NCI-H2227 (cell line): ENCODE measurements around the gene MAJIN.

ENCODE experiments used
- DNase-seq: peaks from one replicate; lab custom pipeline; 2025; ENCODE audit not compliant: unreplicated experiment; lab: John Stamatoyannopoulos, UW

The MAJIN gene

GRCh38 chr11:64933213-64933934 is 38.5 kb downstream of the MAJIN start:
- no peak for DNase-seq

- DNase-seq, result no peak
These were observed 39.6 kb downstream of the MAJIN start for GRCh38 chr11:64932324-64932723.

DNA sequence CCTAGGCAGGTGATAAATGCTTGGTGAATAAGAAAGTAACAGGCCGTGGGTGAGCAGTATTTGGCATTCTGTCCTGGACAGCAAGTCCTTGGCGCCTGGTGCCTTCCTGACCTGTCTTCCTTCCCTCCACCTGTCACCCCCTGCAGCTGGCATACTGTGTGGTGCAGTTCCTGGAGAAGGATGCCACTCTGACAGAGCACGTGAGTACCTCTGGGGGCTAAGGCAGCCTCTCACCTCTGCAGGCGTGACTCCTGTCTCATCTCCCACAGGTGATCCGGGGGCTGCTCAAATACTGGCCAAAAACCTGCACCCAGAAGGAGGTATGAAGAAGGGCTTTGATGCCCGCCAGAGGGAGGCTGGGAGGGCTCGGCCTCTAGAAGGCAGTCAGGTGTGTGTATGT is 40.6 kb downstream of the MAJIN start:
- no peak for DNase-seq

- no peak for DNase-seq
These were observed 41.6 kb downstream of the MAJIN start for GRCh38 chr11:64930340-64930739.

DNA sequence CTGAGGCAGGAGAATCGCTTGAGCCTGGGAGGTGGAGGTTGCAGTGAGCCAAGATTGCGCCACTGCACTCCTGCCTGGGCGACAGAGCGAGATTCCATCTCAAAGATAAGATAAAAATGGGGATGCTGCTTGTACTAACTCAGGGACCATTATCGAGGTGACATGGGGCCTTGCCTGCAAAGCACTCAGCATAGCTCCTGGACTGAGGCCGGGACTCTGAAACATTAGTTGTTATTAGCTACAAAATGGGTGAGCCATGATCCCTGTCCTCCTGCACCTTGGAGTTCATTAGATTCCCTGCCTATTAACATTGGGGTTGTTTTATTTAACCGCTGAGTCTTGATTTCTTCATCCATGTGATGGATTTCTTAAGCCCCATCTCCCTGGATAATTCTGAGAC is 42.3 kb downstream of the MAJIN start:
- no peak for DNase-seq

DNA sequence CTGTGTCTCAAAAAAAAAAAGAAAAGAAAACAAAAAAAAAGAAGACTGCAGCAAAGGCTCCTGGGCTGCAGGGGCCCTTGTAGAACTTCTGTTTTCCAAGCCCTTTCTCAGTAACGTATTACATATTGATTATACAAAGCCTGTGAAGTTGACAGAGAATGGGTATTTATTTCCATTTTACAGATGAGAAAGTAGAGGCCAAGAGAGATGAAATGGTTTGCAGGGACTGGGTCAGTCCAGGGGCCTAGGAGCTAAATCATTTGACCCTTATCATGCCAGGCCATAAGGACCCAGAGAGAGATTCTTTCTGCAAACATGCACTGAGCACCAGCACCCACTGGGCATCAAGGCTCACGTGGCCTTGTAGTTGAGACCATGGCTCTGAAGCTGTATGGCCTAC is 43.0 kb downstream of the MAJIN start:
- no peak for DNase-seq

DNA sequence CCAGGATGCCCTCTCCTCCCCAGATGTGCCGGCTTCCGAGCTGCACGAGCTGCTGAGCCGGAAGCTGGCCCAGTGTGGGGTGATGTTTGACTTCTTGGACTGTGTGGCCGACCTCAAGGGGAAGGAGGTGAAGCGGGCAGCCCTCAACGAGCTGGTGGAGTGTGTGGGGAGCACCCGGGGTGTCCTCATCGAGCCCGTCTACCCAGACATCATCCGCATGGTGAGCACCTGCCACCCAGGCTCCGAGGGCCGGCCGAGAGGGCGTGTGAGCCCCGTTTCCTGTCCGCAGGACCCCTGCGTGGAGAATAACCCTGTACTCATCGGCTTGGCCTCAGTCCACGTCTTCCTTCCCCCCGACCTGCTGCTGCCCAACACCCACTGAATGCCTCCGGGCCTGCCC is 45.2 kb downstream of the MAJIN start:
- no peak for DNase-seq

DNA sequence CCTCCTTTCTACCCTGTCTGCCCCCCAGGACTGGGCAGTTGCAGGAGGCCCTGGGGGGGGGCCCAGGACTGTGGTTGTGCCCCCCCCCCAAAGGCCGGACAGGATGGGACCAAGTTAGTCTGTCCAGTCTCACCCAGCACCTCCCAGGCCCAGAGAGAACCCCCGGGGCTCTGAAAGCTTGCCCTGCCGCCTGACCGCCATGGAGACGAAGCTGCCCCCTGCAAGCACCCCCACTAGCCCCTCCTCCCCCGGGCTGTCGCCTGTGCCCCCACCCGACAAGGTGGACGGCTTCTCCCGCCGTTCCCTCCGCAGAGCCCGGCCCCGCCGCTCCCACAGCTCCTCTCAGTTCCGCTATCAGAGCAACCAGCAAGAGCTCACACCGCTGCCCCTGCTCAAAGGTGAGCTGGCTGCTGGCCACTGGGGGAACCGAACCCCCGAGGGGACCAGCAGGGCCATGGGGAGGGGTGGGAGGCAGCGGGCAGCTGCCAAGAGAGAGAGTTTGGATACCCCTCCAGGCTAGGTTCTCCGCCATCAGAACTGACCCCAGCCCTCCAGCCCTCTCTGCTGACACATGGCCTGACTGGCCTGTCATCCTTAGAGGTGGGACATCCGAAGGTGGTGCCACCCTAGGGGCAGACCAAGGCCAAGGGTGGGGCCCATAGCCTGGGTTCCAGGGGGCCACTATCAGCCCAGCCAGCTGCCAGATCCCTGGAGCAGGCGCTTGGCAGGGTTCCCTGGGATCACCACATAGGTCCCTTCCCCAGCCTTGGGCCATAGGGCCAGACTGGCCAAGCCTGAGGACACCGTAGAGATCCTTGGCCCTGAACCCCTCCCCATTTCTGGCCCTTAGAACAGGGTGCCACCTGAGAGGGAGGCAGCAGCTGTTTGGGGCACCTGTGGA is 46.1 kb downstream of the MAJIN start:
- DNase-seq, result no peak

GRCh38 chr11:64924910-64925284 is 47.0 kb downstream of the MAJIN start:
- DNase-seq, result no peak

GRCh38 chr11:64923944-64924909 is 47.7 kb downstream of the MAJIN start, which contains the start of gene PPP2R5B:
Gene PPP2R5B, plus strand, starts transcription at chr11:64924689. Its CDS starts 1,046 bp downstream, at chr11:64925735.
- DNase-seq, result peak; percentile 89

GRCh38 chr11:64923151-64923661 is 48.7 kb downstream of the MAJIN start:
- no peak for DNase-seq

DNA sequence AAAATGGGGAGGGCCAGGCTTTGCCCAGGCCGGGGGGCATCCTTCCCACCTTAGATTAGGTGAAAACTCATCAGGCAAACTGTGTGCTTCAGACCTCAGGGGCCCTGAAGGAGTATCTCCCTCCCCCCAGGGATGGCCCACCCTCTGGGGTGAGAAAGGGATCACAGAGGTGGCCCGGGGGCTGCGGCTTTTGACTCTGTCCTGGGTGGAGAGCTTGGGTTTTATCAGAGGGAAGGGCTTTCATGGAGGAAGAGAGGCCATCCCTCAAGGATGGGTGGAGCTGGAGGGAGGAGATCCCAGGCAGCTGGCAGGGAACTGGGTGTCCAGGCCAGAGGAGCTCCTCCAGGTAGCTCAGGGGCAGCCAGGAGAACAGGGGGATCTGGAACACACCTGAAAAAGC is 50.5 kb downstream of the MAJIN start:
- no peak for DNase-seq

- DNase-seq, result no peak
These were observed 51.8 kb downstream of the MAJIN start for GRCh38 chr11:64920124-64920523.

GRCh38 chr11:64919627-64920026 is 52.3 kb downstream of the MAJIN start:
- DNase-seq, result no peak

DNA sequence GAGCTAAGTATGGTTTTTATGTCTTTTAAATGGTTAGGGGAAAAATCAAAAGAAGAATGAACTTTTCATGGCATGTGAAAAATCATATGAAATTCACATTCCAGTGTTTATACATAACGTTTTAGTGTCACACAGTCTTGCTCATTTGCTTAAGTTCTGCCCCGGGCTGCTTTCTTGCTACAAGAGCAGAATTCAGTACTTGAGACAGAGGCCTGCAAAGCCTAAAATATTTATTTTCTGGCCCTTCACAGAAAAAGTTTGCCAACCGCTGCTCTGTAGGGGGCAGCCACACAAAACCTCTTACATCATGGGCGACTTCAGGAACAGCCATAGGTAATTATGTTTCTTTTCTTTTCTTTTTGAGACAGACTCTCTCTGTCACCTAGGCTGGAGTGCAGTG is 53.9 kb downstream of the MAJIN start:
- DNase-seq, result no peak

DNA sequence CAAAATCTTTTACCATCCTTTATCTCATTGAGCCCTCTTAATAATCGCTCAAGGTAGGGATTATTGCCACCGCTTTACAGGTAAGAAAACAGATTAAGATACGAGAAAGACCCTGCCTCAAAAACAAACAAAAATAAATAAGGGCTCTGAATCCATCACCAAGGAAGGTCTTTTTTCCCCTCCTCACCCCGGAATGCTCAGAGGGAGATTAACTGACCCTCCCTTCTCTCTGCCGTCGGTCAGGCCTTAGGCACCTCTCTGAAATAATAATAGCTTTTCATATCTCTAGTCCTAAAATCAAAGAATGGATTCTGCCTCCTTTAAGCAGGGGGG is 54.3 kb downstream of the MAJIN start:
- DNase-seq, result no peak

DNA sequence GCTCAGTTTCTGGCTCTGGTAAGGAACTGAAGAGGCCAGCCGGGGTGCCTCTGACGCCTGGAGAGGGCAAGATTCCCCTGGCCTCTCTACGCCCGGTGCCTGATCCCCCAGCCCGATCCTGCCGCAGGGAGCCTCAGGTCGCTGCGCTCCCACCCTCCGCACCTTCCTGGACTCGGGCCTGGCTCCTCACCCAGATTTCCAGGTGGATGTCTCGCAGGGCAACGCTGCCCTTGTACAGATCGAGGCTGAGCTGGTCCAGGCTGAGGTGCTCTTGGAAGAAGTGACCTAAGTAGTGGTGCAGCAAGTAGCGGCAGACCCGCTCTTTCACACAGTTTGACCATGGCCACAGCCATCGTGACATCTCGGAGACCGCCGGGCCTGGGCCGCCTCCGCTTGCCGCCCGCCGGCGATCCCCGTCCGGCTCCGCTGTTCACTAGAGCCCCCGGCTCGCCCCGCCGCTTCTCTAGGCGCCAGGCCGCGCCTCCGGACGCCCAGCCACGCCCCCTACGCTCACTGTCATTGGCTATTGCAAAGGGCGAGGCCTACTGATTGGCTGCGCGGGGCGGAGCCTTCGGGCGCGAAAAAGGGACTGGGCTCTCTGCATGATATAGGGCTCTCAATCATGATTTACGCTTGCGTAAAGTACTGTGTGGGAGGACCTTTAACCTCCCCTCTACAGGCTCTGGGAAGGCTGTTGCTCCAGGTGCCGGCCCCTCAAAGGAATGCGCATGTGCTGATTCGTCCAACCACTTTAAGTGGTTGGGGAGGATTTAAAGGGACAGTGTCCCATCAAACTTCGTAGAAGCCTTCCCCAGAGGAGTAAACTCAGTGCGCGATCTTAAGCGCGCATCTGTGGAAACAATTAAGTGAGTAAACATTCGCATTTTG is 54.9 kb downstream of the MAJIN start, which contains the start of gene ATG2A:
ATG2A (minus strand) TSS at position 435 of the 888 bp plus-strand sequence; CDS start at position 361, 74 bp downstream.
- DNase-seq, result peak; percentile 99

- peak; percentile 37 for DNase-seq
These were observed 55.7 kb downstream of the MAJIN start for GRCh38 chr11:64916040-64916774.

DNA sequence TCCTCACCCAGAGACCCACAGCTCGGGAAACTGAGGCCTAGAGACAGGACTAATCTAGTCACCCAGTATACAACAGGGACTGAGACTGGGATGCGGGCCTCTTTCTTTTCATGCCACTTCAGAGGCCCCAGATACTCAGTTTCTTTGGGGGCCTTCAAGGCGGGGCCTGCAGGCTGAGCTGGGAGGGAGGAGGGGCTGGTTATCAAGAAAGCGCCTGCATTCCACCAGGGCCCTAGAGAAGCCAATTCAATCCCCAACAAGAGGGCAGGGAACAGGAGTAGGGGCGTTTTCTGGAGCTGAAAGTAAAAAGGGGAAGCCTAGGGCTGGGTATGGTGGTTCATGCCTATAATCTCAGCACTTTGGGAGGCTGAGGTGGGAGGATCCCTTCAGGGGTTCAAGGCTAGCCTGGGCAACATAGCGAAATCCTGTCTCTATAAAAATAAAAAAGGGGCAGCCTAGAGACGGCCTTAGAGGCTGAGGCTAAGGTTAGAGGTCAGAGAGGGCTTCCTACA is 56.5 kb downstream of the MAJIN start:
- DNase-seq, result no peak
